A549 (cell line): ENCODE measurements around the gene CDH4. TPM values are rescaled to one million over a fixed set of nuclear protein-coding genes. Genes with fewer than 3 reads are reported as not detected.

Experiments used
- ATAC-seq, 2 experiments: fragments of 200-7000 bp in 1 of 2; fragments of >200 bp in 1 of 2; cut with Nextera tagmentation in 1 of 2; cut with Tn5 transposase in 1 of 2; 3 replicates each; pipeline versions ENCODE4 v1.8.0 to v1.9.1; 2018 to 2020; ENCODE audit warnings: mild to moderate bottlenecking in 1 of 2, moderate library complexity in 1 of 2
- CTCF ChIA-PET: fragments of 300-600 bp; sonication (Branson Sonifier 250); formaldehyde crosslinking; extraction: SDS; loops from one replicate; lab custom pipeline; 2021; ENCODE audit warnings: antibody characterized with exemption, inconsistent platforms; lab: Yijun Ruan, JAX
- POLR2A ChIA-PET: fragments of 350-600 bp; formaldehyde crosslinking; extraction: SDS; loops from one replicate; lab custom pipeline; 2021; ENCODE audit warnings: antibody characterized with exemption, inconsistent platforms; lab: Yijun Ruan, JAX
- DNase-seq, 2 experiments: peaks; one replicate each; pipeline versions ENCODE4 v3.0.0 to v3.0.0-alpha.2; 2011 to 2016; ENCODE audit warnings: low read depth in 1 of 2, low spot score in 1 of 2
- FAIRE-seq: peaks from 2 replicates; lab custom pipeline; 2011; peaks lifted over from hg19 to GRCh38; lab: Jason Lieb, UNC
- H3K27ac ChIP-seq, 2 experiments: fragments of >200 bp; sonication (Bioruptor Twin); formaldehyde crosslinking; 3 replicates each; pipeline ENCODE4 v1.5.1; 2016 to 2017
- H3K4me1 ChIP-seq: fragments of >200 bp; sonication (Bioruptor Twin); formaldehyde crosslinking; 3 replicates; pipeline ENCODE4 v1.6.1; 2016
- H3K4me2 ChIP-seq: fragments of >200 bp; sonication (Bioruptor Twin); formaldehyde crosslinking; 3 replicates; pipeline ENCODE4 v1.6.1; 2016
- H3K4me3 ChIP-seq: fragments of >200 bp; sonication (Bioruptor Twin); formaldehyde crosslinking; 3 replicates; pipeline ENCODE4 v1.5.1; 2016
- H3K9me3 ChIP-seq: fragments of >200 bp; sonication (Bioruptor Twin); formaldehyde crosslinking; 3 replicates; pipeline ENCODE4 v1.6.1; 2016
- CHD2 ChIP-seq: fragments of 150-350 bp; IDR thresholded peaks from 2 replicates; pipeline ENCODE4 v1.6.1; 2014; ENCODE audit warnings: low read length; ENCODE audit not compliant: partially characterized antibody
- EHF ChIP-seq: fragments of 250-450 bp; sonication (Bioruptor Pico); IDR thresholded peaks from 2 replicates; pipeline ENCODE4 v1.5.0; 2020; ENCODE audit warnings: mild to moderate bottlenecking
- EHMT2 ChIP-seq: fragments of 200-600 bp; sonication (generic); IDR thresholded peaks from 2 replicates; pipeline ENCODE4 v1.6.1; 2016; ENCODE audit warnings: antibody characterized with exemption, low read depth, mild to moderate bottlenecking, moderate library complexity
- EP300 ChIP-seq, 2 experiments: fragments of >200 bp; sonication (Bioruptor Twin); formaldehyde crosslinking; IDR thresholded peaks; 2 replicates in 1 of 2; 3 replicates in 1 of 2; pipeline ENCODE4 v1.6.1; 2016 to 2017
- ESRRA ChIP-seq: fragments of 150-350 bp; IDR thresholded peaks from 2 replicates; pipeline ENCODE4 v1.6.1; 2014; ENCODE audit warnings: mild to moderate bottlenecking, low read length, borderline replicate concordance
- FOXS1 ChIP-seq: fragments of 250-450 bp; sonication (Bioruptor Pico); IDR thresholded peaks from 2 replicates; pipeline ENCODE4 v1.5.0; 2020; ENCODE audit warnings: mild to moderate bottlenecking, moderate library complexity
- GATA3 ChIP-seq: IDR thresholded peaks from 2 replicates; pipeline ENCODE4 v1.6.1; 2012; ENCODE audit warnings: borderline replicate concordance
- HDAC2 ChIP-seq: fragments of 200-600 bp; sonication (generic); IDR thresholded peaks from 2 replicates; pipeline ENCODE4 v1.6.1; 2016
- HOXB5 ChIP-seq: fragments of 250-450 bp; sonication (Bioruptor Pico); IDR thresholded peaks from 2 replicates; pipeline ENCODE4 v1.5.0; 2020; ENCODE audit warnings: mild to moderate bottlenecking, moderate library complexity
- JUN ChIP-seq, 2 experiments: fragments of >200 bp; sonication (Bioruptor Twin); formaldehyde crosslinking; IDR thresholded peaks; 2 replicates in 1 of 2; 3 replicates in 1 of 2; pipeline ENCODE4 v1.6.1; 2016 to 2017
- PHF8 ChIP-seq: fragments of 200-600 bp; sonication (generic); IDR thresholded peaks from 2 replicates; pipeline ENCODE4 v1.6.1; 2016; ENCODE audit warnings: low read depth, mild to moderate bottlenecking, antibody characterized with exemption, moderate library complexity, borderline replicate concordance
- RARB ChIP-seq: fragments of 250-450 bp; sonication (Bioruptor Pico); IDR thresholded peaks from 2 replicates; pipeline ENCODE4 v1.8.0; 2021; ENCODE audit warnings: mild to moderate bottlenecking, moderate library complexity
- RNF2 ChIP-seq: fragments of 200-600 bp; sonication (generic); IDR thresholded peaks from 2 replicates; pipeline ENCODE4 v1.6.1; 2016; ENCODE audit warnings: low read depth, mild to moderate bottlenecking, antibody characterized with exemption, moderate library complexity, borderline replicate concordance
- SMC3 ChIP-seq: fragments of >200 bp; sonication (Bioruptor Twin); formaldehyde crosslinking; IDR thresholded peaks from 3 replicates; pipeline ENCODE4 v1.6.1; 2018; ENCODE audit warnings: inconsistent platforms
- ZC3H11A ChIP-seq: fragments of 450-650 bp; IDR thresholded peaks from 2 replicates; pipeline ENCODE4 v1.6.1; 2014; ENCODE audit warnings: antibody characterized with exemption, mild to moderate bottlenecking
- ZSCAN20 ChIP-seq: fragments of 250-450 bp; sonication (Bioruptor Pico); IDR thresholded peaks from 2 replicates; pipeline ENCODE4 v1.8.0; 2022; ENCODE audit warnings: mild to moderate bottlenecking, moderate library complexity
- WGBS: methylation state at CpG from one replicate; pipeline ENCODE4 v1.1.6; 2017; ENCODE audit errors: missing lambda C conversion rate; 5-methylcytosine and 5-hydroxymethylcytosine counted together
- polyA plus RNA-seq, 4 experiments: library from polyadenylated mRNA; depleted of rRNA in 3 of 4; stranded (reverse); fragments of >200 nt; fragmentation: RNase III in 1 of 4; extraction: RNeasy Plus Mini Kit Qiagen cat#74134 plus additional on column Dnase treatment in 1 of 4; gene quantifications; 2 replicates in 3 of 4; 3 replicates in 1 of 4; pipeline ENCODE4 v1.2.3, GENCODE V29; 2011 to 2017
- TF ChIP-seq, protein P1 (sequence below): IDR thresholded peaks from 2 replicates; pipeline ENCODE4 v1.6.1; 2012
- TF ChIP-seq, protein P2 (sequence below): fragments of 150-350 bp; IDR thresholded peaks from 2 replicates; pipeline ENCODE4 v1.6.1; 2014; ENCODE audit warnings: low read depth, mild to moderate bottlenecking, low read length

Gene CDH4
- polyA plus RNA-seq, 2 of the 4 experiments (the other 2 are of a cell fraction), result 3.4 to 10.3 TPM

DNA sequence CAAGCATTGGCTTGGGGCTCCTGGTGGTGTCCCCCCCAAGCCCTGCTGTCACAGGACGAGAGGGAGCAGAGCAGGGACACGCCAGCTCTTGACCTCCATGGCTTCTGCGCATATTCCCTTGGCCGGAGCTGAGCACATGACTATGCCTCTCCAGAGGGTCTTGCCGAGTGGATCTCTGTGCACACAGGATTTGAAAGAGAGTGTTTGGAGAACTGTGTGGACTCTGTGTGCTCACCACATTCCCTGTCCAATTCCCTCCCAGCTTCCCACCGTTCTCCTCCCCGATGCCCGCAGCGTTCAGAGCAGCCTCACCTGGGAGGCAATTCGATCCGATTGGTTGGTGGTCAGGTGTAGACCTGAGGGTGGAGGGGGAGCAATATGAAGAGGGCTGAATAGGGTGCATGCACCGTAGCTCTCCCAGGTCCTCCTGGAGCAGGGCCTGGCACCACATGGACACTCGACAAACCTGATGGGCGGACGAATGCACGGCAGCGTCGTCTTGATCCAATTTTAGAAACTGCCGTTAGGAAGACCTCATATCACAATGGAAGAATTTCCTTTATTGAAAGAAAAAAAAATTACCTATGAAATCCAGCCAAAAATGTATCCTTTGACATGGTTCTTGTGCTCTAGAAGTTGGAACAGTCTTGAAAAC lies 287.8 kb downstream of the CDH4 start (continued):
- no peak for TF ChIP-seq HOXB5

DNA sequence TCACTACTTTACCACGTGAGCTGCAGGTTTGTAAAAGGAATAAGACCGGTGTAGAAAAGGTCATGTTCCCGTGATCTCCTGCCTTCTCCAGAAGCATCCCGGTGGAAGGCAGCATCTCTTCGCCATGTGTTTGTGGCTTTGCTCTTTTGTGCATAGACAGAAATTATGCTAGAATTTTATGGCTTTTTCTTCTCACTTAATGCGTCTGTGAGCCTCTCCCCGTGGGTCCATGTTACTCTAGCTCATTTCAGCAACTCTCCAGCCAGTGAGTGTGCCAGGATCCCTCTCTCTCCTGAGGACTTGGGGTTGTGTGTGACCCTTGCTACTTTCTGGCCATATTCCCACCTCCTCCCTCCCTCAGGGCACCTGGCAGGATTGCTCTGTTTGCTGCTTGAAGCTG lies 289.5 kb downstream of the CDH4 start:
- H3K4me3 ChIP-seq, result no peak overlapping the region
- no peak overlapping the region for H3K4me2 ChIP-seq
- no peaks in the 10 kb centered on the region for H3K4me1 ChIP-seq
- TF ChIP-seq ESRRA, result no peak
- TF ChIP-seq, all 56 proteins: peak for 0
- DNase-seq (no peak), FAIRE-seq (no peak), ATAC-seq (no peak)
- WGBS, result 80% methylated on average over 7 of the region's 7 CpGs
- no peaks in the 10 kb centered on the region for H3K9me3 ChIP-seq
- ChIA-PET CTCF (interaction anchor here (0.5 to 1.0 kb wide), 2 partner anchors 27 to 123 kb away, joined by 3 read pairs; no protein-coding TSS in a partner anchor), POLR2A (no interaction called here)
- H3K27ac ChIP-seq, result no peak overlapping the region

DNA sequence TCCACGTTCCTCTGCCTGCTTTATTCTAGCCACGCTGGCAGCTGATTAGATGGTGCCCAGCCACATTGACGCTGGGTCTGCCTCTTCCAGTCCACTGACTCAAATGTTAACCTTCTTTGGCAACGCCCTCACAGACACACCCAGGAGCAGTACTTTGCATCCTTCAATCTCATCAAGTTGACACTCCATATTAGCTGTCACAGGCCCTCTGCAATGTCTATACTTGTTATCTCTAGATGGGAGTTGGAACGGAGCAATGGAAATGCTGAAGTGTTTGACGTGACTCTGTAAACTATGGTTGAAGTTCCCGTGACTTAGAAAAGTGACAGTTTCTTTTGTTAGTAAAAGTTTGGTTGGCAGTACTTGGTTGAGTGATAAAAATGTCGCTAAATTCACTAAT lies 291.0 kb downstream of the CDH4 start:
- Histone ChIP-seq H3K4me1 (no peaks in the 10 kb centered on the region), H3K4me2 (no peak overlapping the region), H3K27ac (no peak overlapping the region), H3K4me3 (no peak overlapping the region), H3K9me3 (no peaks in the 10 kb centered on the region)
- DNase-seq (no peak), ATAC-seq (no peak), FAIRE-seq (no peak)
- POLR2A ChIA-PET, result no interaction called here
- CTCF ChIA-PET, result interaction anchor here (1.2 to 1.5 kb wide), 2 partner anchors 19 to 28 kb away, joined by 3 read pairs; no protein-coding TSS in a partner anchor
- TF ChIP-seq EP300 (IDR thresholded peaks at IDR 0.05), result no peak
- no peak for TF ChIP-seq JUN (IDR thresholded peaks at IDR 0.05)
- TF ChIP-seq EHF, result no peak
- TF ChIP-seq SMC3, result no peak
- WGBS, result 68% methylated on average over 8 of the region's 8 CpGs

DNA sequence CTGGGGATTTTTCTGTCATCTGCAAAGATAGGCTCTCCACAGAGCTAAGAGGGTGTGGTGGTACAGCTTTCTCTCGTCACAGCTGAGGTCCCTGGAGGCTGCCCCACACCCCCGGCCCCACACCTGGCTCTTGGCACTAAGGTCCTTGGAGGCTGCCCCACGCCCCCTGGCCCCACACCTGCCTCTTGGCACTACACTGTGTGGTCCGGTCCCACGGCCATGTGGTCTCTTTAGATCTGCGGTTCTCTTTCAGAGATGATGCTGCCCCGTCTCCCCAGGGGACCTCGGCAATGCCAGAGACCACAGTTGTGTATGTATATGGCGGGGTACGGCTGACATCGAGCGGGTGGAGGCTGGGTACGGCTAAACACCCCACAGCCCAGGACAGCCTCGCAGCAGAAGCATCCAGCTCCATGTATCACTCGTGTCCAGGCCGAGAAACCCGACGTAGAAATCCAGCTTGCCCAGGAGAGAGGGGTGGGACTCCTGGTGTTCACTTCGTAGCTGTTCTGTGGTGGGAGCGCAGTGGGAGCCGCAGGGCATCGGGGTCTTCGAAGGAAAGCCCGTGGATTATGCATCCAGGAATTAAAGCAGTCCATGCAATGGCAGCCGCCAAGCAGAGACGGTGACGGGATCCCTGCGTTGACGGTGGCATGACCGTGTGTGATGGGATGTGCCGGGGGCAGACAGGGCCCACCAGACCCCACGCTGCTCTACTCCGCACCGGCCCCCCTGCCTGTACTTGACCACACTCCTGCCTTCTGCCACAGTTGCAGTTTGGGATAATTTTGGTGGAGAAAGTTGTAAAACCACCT lies 292.1 kb downstream of the CDH4 start:
- ChIA-PET POLR2A (no interaction called here), CTCF (interaction anchor here (1.2 to 1.5 kb wide), 2 partner anchors 20 to 29 kb away, joined by 3 read pairs; no protein-coding TSS in a partner anchor)
- Histone ChIP-seq H3K9me3 (no peaks in the 10 kb centered on the region), H3K4me2 (no peak overlapping the region), H3K27ac (no peak overlapping the region), H3K4me3 (no peak overlapping the region), H3K4me1 (no peaks in the 10 kb centered on the region)
- FAIRE-seq, result no peak
- TF ChIP-seq PHF8 (no peak), CHD2 (no peak), ZC3H11A (no peak), ZSCAN20 (CRISPR knock-in tag) (no peak), FOXS1 (no peak), EHMT2 (no peak), HDAC2 (no peak), RARB (no peak), RNF2 (no peak), GATA3 (no peak)
- TF ChIP-seq, protein P1, sequence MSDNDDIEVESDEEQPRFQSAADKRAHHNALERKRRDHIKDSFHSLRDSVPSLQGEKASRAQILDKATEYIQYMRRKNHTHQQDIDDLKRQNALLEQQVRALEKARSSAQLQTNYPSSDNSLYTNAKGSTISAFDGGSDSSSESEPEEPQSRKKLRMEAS, result no peak
- TF ChIP-seq, protein P2, sequence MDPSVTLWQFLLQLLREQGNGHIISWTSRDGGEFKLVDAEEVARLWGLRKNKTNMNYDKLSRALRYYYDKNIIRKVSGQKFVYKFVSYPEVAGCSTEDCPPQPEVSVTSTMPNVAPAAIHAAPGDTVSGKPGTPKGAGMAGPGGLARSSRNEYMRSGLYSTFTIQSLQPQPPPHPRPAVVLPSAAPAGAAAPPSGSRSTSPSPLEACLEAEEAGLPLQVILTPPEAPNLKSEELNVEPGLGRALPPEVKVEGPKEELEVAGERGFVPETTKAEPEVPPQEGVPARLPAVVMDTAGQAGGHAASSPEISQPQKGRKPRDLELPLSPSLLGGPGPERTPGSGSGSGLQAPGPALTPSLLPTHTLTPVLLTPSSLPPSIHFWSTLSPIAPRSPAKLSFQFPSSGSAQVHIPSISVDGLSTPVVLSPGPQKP, result no peak
- DNase-seq, result no peak
- 76% methylated on average over 31 of the region's 34 CpGs for WGBS
- ATAC-seq, result no peak
